ENCODE data around the gene ATG5.
"Not testable (repeated sequence)": the region's sequence is repeated elsewhere in the genome, so short reads cannot be mapped to it uniquely, and the experiment has no call there.

GRCh38 chr6:106269268-106269919 is 56.2 kb downstream of the ATG5 start:
- TF ChIP-seq CTCF (IDR thresholded peaks at IDR 0.05; ENCODE audit: insufficient read depth, low read length, poor library complexity, severe bottlenecking); EZH2phosphoT487 (conservative IDR thresholded peaks at IDR 0.05; ENCODE audit: low read length): not testable (repeated sequence)

Measured in SU-DHL-6 (cell line).